Activated naive CD4-positive, alpha-beta T cell treated with anti-CD3 and anti-CD28 coated beads, Interleukin-2, amount 50 U/mL, for 16 hours (primary cell): ENCODE data around the gene ZNF529.
"Not testable (repeated sequence)": the region's sequence is repeated elsewhere in the genome, so short reads cannot be mapped to it uniquely, and the experiment has no call there.

Source experiments
- DNase-seq: peaks from one replicate; pipeline ENCODE4 v3.0.0-alpha.2; 2020

The ZNF529 gene

GRCh38 chr19:36573020-36573894 lies at the start of gene ZNF529:
Gene ZNF529, minus strand, starts transcription at chr19:36573292. Its CDS starts 946 bp downstream, at chr19:36572346.
- DNase-seq, result peak; percentile 77

GRCh38 chr19:36605877-36606478 lies 32.9 kb upstream of the ZNF529 start:
- DNase-seq, result no peak

DNA sequence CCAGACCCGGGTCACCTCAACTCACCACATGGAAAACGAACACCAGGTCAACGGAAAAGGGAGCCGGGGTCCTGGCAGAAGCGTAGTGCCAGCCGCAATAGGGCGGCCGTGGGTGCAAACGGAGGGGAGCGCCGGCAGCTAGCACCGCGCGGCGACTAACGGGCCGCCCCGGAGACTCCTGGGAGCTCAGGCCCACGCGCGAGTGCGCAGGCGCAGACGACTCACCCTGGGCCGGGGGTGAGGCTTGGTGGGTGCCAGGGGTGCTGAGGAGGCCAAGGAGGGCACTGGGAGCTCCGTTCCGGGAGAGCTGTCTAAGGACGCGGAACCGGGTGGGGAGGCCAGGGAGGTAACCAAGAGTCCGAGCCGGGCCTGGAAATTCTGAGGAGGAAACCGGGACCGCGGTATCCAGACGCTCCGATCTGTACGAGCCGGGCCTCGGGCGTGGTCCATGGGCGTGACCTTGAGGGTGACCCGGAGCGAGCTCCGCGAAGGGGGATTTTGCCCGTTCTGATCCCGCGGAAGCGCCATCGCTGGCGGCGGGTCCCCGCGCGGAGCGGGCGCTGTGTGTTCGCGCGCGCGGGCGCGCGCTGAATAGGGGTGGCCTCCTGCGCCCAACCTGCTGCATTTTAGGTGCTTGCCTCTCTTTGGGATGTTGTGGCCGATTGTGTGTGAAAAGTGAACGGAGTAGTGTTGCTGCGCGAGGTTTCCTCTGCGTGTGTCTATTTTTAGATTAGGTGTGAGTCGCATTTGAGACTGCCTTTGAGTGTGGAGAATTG lies 32.2 kb upstream of the ZNF529 start, which contains the start of gene ZNF382:
ZNF382 (plus strand) TSS at position 213 of the 776 bp plus-strand sequence. CDS start 4,602 bp downstream, outside the sequence.
- peak; percentile 94 for DNase-seq

GRCh38 chr19:36604656-36605100 lies 31.6 kb upstream of the ZNF529 start:
- DNase-seq, result peak; percentile 93

- not testable (repeated sequence) for DNase-seq
Measured at GRCh38 chr19:36602681-36603080, 29.6 kb upstream of the ZNF529 start.

- DNase-seq, result no peak
Measured at GRCh38 chr19:36579255-36579654, 6.2 kb upstream of the ZNF529 start.

- no peak for DNase-seq
Measured at GRCh38 chr19:36577271-36577996, 4.3 kb upstream of the ZNF529 start.

GRCh38 chr19:36574741-36575140 lies 1.6 kb upstream of the ZNF529 start:
- DNase-seq, result no peak

GRCh38 chr19:36573895-36574720 lies 1.0 kb upstream of the ZNF529 start:
- DNase-seq, result no peak

GRCh38 chr19:36572593-36573019 lies 486 bp downstream of the ZNF529 start:
- no peak for DNase-seq

DNA sequence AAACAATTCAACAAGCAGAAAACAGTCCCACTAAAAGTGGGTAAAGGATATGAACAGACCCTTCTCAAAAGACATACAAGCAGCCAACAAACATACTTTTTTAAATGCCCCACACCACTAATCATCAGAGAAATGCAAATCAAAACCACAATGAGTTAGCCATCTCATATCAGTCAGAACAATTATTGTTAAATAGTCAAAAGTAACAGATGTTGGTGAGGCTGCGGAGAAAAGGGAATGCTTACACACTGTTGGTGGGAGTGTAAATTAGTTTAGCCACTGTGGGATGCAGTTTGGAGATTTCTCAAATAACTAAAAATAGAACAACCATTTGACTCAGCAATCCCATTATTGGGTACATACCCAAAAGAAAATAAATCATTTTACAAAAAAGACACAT lies 8.7 kb downstream of the ZNF529 start:
- DNase-seq, result no peak

DNA sequence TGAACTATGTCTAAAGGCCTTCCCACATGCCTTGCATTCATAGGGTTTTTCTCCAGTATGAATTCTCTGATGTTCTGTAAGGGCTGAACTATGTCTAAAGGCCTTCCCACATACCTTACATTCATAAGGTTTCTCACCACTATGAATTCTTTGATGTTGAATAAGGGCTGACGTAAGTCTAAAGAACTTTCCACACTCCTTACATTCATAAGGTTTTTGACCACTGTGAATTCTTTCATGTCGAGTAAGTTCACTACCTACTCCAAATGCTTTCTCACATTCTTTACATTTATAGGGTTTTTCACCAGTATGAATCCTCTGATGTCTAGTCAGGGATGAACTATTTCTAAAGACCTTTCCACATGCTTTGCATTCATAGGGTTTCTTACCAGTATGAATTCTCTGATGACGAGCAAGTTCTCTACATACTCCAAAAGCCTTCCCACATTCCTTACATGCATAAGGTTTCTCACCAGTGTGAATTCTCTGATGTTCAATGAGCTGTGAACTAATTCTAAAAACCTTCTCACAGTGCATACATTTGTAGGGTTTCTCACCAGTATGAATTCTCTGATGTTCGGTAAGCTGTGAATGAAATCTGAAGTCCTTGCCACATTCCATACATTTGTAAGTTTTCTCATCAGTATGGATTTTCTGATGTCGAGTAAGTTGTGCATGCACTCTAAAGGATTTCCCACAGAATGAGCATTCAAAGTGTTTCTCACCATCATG lies 25.9 kb downstream of the ZNF529 start:
- no peak for DNase-seq

DNA sequence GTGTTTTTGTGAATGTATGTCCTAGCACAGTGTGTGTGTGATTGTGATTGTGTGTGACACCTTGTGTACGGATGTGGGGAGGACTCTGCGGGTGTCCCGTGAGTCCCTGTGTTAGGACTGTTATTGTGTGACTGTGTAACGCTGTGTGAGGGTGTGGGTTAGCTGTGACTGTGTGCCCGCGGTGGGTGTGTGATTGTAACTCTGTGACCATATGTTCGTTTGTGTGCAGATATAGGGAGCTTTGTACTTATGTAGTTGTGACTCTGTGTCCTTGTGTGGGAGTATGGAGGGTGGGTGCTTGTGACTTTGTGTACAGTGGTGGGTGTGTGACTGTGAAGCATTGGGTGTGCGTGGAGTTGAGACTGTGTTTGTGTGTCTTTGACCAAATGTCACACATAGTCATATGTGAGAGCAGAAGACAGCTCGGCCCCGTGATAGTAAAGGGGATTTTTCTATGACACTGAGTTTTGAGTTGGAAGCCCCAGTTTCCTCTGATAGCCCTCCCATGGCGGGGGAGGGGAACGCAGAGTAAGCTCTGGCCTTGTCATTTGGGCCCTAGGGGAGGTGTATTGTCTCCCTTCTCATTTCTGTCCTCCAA lies 44.1 kb downstream of the ZNF529 start:
- no peak for DNase-seq

DNA sequence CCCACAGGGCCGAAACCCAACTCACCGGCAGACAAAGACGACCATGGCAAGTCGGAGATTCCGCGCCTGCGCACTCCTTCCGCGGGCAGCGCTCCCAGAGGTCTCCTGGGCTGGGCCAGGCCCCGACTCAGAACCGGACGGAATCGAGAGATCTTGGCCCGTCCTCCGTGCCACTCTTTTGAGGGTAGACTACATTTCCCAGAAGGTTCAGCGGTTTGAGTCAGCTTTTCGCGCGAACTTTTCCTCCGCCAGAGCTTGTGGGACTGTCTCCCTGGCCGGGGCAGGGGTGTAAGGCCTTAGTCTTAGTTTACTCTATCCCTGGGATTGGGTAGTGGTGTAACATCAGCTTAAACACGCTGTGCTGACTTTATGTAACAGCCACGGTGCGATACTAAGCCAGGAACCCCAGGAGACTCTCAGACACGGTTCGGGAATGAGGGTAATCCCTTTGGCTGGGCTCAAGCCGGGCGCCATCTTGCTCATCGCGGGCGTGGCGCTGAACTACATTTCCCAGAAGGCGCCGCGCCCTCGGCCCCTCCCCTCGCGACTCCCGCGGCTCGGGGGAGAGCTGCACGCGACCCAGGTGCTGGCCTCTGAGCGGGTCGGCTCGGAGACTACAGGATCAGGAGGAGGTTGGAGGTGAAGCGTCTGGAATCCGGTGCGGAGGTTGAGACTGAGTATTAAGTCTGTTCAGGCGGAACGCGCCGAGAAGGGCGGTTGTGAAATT lies 44.7 kb downstream of the ZNF529 start, which contains the start of gene ZNF260:
ZNF260 (minus strand) TSS at position 78 of the 727 bp plus-strand sequence. CDS start 13,033 bp downstream, outside the sequence.
- DNase-seq, result peak; percentile 93

GRCh38 chr19:36527873-36528193 lies 45.3 kb downstream of the ZNF529 start:
- no peak for DNase-seq

- DNase-seq, result no peak
Measured at GRCh38 chr19:36527341-36527740, 45.8 kb downstream of the ZNF529 start.

DNA sequence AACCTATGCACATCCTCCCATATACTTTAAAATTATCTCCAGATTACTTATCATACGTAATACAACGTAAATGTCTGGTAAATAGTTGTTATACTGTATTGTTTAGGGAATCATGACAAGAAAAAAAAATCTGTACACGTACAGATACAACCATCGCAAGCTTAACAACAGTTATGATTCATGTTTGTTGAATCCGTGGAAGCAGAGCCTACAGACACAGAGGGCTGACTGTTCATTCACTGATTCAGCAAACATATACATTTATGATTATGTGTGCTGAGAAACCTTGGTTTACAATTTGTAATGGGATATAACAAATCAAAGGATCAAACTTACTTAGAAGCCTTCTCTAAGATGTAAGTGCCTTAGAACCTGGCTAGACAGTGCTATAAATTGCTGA lies 46.5 kb downstream of the ZNF529 start:
- DNase-seq, result no peak

DNA sequence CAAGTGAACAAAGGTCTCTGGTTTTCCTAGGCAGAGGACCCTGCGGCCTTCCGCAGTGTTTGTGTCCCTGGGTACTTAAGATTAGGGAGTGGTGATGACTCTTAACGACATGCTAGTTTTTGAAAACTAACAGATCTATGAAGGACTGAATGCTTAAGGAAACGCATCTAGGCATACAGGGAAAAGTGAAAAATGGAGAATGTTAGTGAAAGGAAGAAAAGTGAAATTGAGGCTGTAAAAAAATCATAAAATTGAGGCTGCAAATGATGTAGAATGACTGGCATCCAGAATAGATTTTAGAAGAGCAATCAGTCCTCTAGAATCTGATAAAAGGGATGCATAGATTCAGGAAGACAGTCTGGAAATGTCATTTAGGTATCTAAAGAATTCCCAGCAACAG lies 48.5 kb downstream of the ZNF529 start:
- DNase-seq, result no peak

- DNase-seq, result no peak
Measured at GRCh38 chr19:36514012-36514612, 59.0 kb downstream of the ZNF529 start.
